GM12874 (cell line): ENCODE results near the gene LSP1.

ENCODE experiments used
- CTCF ChIP-seq: IDR thresholded peaks from 2 replicates; pipeline ENCODE4 v1.5.1; 2011; ENCODE audit warnings: low read depth, mild to moderate bottlenecking, control low read depth, low read length, moderate library complexity; ENCODE audit not compliant: insufficient read depth

The LSP1 gene

DNA sequence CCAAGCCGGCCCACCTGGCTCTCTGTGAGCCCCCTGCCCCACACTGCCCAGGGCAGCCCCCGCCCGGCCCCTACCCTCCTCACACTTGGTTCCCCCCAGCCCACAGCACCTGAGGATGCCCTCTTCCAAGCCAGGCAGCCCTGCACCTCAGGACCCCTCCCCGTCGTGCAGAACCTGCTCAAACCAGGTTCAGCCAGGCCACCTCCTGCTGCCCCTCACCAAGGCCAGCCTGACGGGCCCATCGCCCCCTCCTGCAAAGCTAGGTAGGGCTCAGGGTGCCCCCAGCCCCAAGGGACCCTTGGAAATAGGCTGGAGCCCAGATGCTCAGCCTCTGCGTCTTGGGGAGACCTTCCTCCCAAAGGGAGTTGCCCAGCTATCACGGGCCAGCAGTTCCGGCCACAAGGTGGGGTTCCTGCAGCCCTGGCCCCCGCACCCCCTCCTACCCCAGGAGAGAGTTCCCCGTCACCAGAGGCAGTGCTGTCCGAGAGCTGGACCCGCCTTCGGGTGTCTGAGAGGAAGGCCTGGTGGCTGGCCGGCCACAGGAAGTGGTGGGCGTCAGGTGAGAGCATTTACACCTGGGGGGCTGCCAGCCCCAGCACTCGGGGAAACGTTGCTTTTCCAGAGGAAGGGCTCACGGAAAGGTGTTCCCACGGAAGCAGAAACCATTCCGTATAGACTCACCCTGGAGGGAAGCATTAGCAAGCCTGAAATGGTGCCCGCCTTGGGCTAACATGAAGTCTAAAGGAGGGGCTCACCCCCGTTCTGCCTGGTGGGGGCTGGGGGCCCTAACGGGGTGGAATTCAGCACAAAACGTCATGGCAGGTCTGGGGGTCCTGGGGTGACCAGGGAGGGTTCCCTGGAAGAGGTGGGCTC lies 21.3 kb upstream of the LSP1 start:
- TF ChIP-seq CTCF, result no peak

DNA sequence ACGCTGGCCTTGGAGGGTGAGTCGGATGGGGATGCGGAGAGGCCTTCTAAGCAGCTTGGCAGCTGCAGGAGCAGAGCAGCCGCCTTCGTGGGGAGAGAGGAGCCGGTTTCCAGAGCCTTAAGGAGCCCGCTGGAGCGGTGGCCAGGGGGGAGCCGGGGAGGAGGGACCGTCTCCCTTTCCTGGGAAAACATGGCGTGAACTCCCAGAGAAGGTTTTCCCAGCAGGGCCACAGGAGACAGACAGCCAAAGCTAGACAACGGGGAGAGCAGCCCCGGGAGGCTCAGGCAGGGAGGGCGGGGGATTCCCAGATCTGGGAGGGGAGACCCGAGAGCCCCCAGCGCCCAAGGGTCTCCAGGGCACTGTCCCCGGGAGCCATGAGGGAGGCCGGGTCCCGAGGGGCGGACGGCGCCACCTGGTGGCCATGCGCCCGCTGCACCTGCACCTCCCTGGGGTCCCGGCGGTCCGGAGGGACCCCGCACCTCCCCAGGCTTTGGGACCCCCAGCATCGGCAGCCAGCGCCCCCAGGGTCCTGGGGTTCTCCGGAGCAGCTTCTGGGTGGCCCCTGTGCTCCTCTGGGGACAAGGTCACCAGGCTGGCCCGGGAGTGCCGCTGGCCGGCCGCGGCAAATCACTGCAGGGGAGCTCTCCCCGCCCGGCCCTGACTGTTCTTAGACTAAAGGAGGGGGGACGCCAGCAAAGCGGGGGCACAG lies 20.5 kb upstream of the LSP1 start:
- TF ChIP-seq CTCF, result peak; percentile 98

DNA sequence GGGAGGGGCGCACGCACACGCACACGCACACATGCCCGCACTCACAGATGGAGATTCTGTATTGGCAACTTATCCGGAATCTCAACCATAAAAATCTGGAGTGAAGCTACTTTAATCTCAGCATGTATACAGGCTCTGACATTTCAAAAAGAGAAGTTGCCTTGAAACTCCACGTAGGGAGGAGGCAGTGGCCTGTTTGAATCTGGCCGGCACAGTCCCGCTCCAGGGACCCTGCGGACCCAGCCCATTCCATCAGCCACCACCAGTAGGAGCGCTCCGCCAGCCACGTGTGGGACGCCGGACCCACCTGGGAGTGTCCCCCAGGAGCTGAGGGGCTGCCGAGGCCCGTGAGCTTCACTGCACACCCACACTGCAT lies 20.0 kb upstream of the LSP1 start:
- no peak for TF ChIP-seq CTCF

DNA sequence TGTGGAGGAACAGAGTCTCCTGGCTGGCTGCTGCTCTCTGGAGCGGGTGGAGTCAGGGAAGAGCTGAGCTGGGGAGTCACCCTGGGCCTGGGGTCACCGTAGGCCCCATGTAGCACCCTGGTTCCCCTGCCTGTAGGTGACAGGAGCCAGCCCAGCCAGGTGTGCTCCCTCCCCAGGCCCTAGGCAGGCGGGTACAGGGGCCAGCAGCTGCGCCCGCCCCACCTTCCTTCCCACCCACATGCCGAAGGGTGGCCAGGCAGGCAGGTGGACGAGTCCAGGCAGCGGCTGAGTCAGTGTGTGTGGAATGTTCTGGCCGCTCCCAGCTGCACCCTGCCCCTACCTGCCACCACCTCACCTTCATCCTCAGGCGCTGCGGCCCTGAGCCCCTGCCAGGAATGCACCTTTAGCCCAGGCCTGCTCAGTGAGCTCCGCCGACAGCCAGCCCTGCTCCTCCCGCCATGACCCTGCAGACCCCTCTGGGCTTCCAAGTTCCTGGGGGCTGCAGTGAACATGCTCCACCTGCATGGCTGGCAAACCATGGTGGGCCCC lies 18.7 kb upstream of the LSP1 start:
- no peak for TF ChIP-seq CTCF

GRCh38 chr11:1834779-1835670 lies 17.9 kb upstream of the LSP1 start, which contains the start of gene SYT8:
SYT8 (plus strand) TSS chr11:1834990; CDS start chr11:1835106, 116 bp downstream.
- TF ChIP-seq CTCF, result no peak

GRCh38 chr11:1835671-1836010 lies 17.2 kb upstream of the LSP1 start:
- no peak for TF ChIP-seq CTCF
